Activated naive CD8-positive, alpha-beta T cell (primary cell): ENCODE data around the gene LSM14A.
A peak's percentile ranks its signal among the peaks of the same experiment; 100 is the strongest.
"Not testable (repeated sequence)": the region's sequence is repeated elsewhere in the genome, so short reads cannot be mapped to it uniquely, and the experiment has no call there.

Source experiments
- H3K27ac Mint-ChIP-seq: one replicate; pipeline ENCODE4 v1.8.0; 2021; ENCODE audit warnings: mixed read lengths
- H3K27me3 Mint-ChIP-seq: one replicate; pipeline ENCODE4 v1.8.0; 2021; ENCODE audit warnings: mixed read lengths
- H3K36me3 Mint-ChIP-seq: one replicate; pipeline ENCODE4 v1.8.0; 2021; ENCODE audit warnings: mixed read lengths
- H3K4me1 Mint-ChIP-seq: one replicate; pipeline ENCODE4 v1.8.0; 2021; ENCODE audit warnings: low read depth, mixed read lengths
- H3K4me3 Mint-ChIP-seq: one replicate; pipeline ENCODE4 v1.8.0; 2021; ENCODE audit warnings: mild to moderate bottlenecking, mixed read lengths
- H3K9me3 Mint-ChIP-seq: one replicate; pipeline ENCODE4 v1.8.0; 2021; ENCODE audit warnings: low read depth, mixed read lengths

LSM14A gene

DNA sequence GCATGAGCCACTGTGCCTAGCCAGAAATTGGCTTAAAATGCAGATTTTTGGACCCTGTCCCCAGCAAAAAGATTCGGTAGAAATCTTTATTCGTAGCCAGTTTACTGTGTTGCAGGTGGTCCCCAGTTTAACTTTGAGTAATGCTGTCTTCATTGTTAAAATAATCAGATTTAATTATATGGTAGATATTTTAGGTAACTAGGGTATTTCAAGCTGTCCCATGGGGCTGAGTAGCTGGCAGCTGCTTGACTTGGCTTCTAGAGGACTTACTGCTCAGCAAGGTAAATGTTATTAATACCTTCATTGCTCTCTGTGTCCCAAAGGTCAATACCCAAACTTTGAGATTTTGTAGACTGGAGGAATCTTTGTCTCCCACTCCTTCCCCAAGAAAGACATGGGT, 21.1 kb downstream of the LSM14A start:
- no peak overlapping the region for H3K4me3 Mint-ChIP-seq
- H3K27ac Mint-ChIP-seq = no peak overlapping the region
- H3K9me3 Mint-ChIP-seq = no peaks in the 10 kb centered on the region
- H3K27me3 Mint-ChIP-seq = no peaks in the 10 kb centered on the region
- peaks cover 6% of the 10 kb centered on the region for H3K36me3 Mint-ChIP-seq
- peaks cover 45% of the 10 kb centered on the region for H3K4me1 Mint-ChIP-seq

DNA sequence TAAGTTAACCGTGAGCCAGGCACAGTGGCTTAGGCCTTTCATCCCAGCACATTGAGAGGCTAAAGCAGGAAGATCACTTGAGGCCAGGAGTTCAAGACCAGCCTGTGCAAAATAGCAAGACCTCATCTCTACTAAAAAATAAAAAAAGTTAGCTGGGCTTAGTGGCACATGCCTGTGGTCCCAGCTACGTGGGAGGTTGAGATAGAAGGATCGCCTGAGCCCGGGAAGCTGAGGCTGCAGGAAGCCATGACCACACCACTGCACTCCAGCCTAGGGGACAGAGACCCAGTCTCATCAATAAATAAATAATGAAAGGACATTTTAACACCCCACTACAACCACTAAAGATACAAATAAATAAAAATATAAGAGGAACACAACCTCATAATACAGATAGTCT, 21.6 kb downstream of the LSM14A start:
- Mint-ChIP-seq H3K4me3 (no peak overlapping the region), H3K9me3 (no peaks in the 10 kb centered on the region), H3K27me3 (no peaks in the 10 kb centered on the region), H3K4me1 (peaks cover 41% of the 10 kb centered on the region), H3K27ac (peak overlapping the region; percentile 9), H3K36me3 (peaks cover 6% of the 10 kb centered on the region)

DNA sequence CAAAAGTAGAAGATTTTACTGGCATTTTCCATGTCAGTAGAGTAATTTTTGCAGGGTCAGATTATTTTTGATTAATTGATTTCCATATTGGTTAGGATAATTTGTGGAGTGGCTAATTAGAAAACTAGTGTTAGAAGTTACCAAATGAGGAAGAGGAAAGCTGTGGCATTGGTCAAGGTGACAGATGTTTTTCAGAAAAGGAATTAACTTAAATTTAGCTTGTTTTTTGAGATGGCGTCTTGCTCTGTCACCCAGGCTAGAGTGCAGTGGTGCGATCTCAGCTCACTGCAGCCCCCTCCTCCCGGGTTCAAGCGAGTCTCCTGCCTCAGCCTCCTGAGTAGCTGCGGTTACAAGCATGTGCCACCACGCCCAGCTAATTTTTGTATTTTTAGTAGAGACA, 28.8 kb downstream of the LSM14A start:
- no peaks in the 10 kb centered on the region for H3K9me3 Mint-ChIP-seq
- H3K4me1 Mint-ChIP-seq = peaks cover 3% of the 10 kb centered on the region
- no peaks in the 10 kb centered on the region for H3K27me3 Mint-ChIP-seq
- H3K27ac Mint-ChIP-seq = no peak overlapping the region
- H3K4me3 Mint-ChIP-seq = no peak overlapping the region
- peaks cover 5% of the 10 kb centered on the region for H3K36me3 Mint-ChIP-seq

DNA sequence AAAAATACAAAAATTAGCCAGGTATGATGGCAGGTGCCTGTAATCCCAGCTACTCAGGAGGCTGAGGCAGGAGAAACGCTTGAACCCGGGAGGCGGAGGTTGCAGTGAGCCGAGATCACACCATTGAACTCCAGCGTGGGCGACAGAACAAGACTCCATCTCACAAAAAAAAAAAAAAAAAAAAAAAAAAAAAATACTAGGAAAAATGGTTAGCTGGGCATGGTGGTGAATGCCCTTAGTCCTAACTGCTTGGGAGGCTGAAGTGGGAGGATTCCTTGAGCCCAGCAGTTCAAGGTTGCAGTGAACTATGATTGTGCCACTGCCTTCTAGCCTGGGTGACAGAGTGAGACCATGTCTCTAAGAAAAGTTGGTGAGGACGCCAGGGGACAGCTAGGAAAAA, 33.0 kb downstream of the LSM14A start:
- H3K4me3 Mint-ChIP-seq, H3K27ac Mint-ChIP-seq, H3K36me3 Mint-ChIP-seq, H3K4me1 Mint-ChIP-seq, H3K27me3 Mint-ChIP-seq, H3K9me3 Mint-ChIP-seq: not testable (repeated sequence)

DNA sequence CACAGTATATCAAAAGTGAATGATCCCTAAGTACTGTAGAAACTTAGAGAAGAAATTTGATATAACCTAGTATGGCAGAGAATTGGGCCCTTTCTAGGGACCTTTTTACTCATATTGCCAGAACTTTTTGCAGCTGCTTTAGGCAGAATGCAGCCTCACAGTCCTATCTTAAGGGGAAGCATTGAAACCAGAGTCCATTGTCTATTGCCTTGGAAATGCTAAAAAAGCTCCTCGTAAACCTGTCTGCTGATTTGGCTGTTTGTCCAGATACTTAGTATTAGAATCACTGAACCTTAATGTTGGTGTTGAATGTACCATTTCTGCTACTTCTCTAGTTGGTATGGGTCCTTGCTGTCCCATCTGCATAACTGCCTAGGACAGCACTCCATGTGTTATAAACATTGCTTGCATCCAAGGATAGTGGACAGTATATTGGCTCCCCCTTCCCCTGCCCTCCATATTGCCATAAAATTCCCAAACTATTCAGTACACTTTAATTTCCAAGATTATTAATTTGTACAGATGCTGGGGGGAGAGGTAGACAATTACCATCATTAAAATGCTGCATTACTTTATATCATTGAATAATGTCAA, 36.1 kb downstream of the LSM14A start:
- Mint-ChIP-seq H3K27me3 (no peaks in the 10 kb centered on the region), H3K27ac (no peak overlapping the region), H3K4me1 (peaks cover 5% of the 10 kb centered on the region), H3K9me3 (no peaks in the 10 kb centered on the region), H3K4me3 (no peak overlapping the region), H3K36me3 (no peaks in the 10 kb centered on the region)

- no peak overlapping the region for H3K27ac Mint-ChIP-seq
- no peak overlapping the region for H3K4me3 Mint-ChIP-seq
- no peaks in the 10 kb centered on the region for H3K9me3 Mint-ChIP-seq
- H3K4me1 Mint-ChIP-seq = peaks cover 6% of the 10 kb centered on the region
- H3K27me3 Mint-ChIP-seq = no peaks in the 10 kb centered on the region
- no peaks in the 10 kb centered on the region for H3K36me3 Mint-ChIP-seq
These were observed 37.4 kb downstream of the LSM14A start for GRCh38 chr19:34209726-34210125.

DNA sequence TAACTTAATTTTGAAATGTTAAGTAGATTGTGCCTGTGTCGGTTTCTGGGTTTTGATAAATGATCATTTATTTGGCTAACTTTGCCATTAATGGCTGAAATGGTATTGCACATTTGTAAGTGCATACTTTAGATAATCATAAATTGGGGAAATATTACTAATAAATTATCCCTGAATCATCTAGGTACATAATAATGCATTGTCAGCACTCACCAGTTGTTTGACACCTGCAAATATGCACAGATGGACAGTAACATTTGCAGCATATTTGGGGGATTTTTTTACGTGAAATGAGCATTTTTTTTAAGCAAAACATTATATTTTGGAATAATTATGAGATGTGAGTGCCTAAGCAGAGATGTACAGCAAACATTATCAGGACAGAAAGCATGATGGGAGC, 41.0 kb downstream of the LSM14A start:
- Mint-ChIP-seq H3K4me1 (peaks cover 24% of the 10 kb centered on the region), H3K9me3 (no peaks in the 10 kb centered on the region), H3K4me3 (no peak overlapping the region), H3K36me3 (no peaks in the 10 kb centered on the region), H3K27me3 (no peaks in the 10 kb centered on the region), H3K27ac (no peak overlapping the region)

- Mint-ChIP-seq H3K27ac (no peak overlapping the region), H3K9me3 (no peaks in the 10 kb centered on the region), H3K27me3 (no peaks in the 10 kb centered on the region), H3K4me3 (no peak overlapping the region), H3K4me1 (peaks cover 31% of the 10 kb centered on the region), H3K36me3 (peaks cover 2% of the 10 kb centered on the region)
These were observed 41.7 kb downstream of the LSM14A start for GRCh38 chr19:34214040-34214439.

DNA sequence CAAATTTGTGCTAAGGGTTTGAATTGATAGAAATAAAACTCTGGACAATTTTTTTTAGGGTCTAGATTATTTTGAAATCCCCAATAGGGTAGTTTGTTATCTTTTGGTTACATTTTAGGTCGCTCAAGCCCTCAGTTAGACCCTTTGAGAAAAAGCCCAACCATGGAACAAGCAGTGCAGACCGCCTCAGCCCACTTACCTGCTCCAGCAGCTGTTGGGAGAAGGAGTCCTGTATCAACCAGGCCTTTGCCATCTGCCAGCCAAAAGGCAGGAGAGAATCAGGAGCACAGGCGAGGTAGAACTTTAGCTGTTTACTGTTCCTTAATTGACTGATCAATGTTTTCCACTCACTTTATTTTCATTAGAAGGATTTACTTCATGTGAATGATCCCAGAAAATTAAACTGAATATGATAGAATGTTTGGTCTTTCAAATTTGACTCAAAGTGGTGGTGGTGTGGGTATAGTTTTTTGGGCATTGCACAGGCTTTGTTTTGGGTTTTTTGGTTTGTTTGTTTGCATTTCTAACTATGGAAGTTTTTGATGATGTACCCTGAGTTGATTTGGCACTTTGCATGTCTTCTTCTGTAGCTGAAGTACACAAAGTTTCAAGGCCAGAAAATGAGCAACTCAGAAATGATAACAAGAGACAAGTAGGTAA, 42.8 kb downstream of the LSM14A start:
- Mint-ChIP-seq H3K27me3 (no peaks in the 10 kb centered on the region), H3K36me3 (peaks cover 2% of the 10 kb centered on the region), H3K4me3 (no peak overlapping the region), H3K9me3 (no peaks in the 10 kb centered on the region), H3K4me1 (peaks cover 36% of the 10 kb centered on the region), H3K27ac (peak overlapping the region; percentile 11)

DNA sequence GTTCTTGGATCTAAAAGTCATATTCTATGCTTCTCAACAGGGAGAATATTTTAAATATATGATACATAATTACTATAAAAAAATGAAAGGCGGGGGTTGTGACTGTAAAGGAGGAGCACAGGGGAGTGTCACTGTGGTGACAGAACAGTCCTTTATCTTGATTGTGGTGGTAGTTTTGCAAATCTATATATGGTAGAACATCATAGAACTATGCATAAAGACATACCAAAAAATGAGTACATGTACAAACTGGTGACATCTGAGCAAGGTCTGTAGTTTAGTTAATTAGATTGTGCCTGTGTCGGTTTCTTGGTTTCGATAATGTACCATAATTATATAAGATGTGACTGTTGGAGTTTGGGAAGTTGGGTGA, 43.3 kb downstream of the LSM14A start:
- Mint-ChIP-seq H3K36me3 (peaks cover 4% of the 10 kb centered on the region), H3K27ac (no peak overlapping the region), H3K4me1 (peaks cover 41% of the 10 kb centered on the region), H3K27me3 (no peaks in the 10 kb centered on the region), H3K4me3 (no peak overlapping the region), H3K9me3 (no peaks in the 10 kb centered on the region)

DNA sequence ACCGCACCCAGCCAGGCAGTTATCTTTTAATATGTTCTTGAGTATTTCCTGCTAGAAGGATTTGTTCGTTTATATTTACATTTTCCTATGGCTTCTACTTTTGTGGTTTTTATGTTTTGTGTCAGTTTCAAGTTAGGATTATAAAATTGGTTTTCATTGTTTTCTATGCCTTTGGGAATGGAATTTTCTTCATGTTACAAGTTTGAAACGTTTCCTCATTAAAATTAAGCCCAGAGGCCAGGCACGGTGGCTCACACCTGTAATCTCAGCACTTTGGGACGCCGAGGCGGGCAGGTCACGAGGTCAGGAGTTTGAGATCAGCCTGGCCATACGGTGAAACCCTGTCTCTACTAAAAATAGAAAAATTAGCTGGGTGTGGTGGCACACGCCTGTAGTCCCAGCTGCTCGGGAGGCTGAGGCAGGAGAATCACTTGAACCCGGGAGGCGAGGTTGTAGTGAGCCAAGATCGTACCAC, 44.5 kb downstream of the LSM14A start:
- not testable (repeated sequence) for H3K9me3 Mint-ChIP-seq, H3K27ac Mint-ChIP-seq, H3K4me3 Mint-ChIP-seq, H3K36me3 Mint-ChIP-seq, H3K27me3 Mint-ChIP-seq
- peaks cover 42% of the 10 kb centered on the region for H3K4me1 Mint-ChIP-seq

DNA sequence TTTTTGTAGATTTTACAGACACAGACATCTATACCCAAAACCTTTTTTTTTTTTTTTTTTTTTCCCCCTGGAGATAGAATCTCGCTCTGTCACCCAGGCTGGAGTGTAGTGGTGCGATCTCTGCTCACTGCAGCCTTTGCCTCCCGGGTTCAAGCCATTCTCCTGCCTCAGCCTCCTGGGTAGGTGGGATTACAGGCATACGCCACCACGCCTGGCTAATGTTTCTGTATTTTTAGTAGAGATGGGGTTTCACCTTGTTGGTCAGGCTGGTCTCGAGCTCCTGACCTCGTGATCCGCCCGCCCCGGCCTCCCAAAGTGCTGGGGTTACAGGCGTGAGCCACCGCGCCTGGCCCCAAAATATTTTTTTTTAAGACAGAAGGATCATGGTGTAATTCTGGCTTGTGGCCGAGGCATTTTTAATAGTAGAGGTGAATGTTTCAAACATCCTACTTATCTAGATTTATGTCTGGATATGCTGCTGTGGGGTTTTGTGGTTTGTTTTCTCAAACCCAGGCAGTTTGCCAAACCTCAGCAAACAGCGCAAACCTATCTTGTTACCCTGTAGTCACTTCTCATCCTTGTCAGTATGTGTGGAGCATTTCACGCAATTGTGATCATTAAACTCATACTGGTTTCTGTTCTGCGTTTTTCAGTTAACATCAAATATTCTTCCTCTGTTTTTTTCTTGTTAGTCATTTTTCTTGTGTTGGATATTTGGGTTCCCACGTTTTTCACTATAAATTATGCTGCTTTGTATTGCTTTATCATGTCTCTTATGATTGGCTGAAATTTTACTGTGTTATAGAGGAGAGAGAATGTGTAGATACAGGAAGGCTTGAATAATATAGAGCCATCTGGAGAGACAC, 45.9 kb downstream of the LSM14A start:
- Mint-ChIP-seq H3K27me3 (no peaks in the 10 kb centered on the region), H3K36me3 (peaks cover 4% of the 10 kb centered on the region), H3K9me3 (no peaks in the 10 kb centered on the region), H3K27ac (peak overlapping the region; percentile 70), H3K4me3 (peak overlapping the region; percentile 69), H3K4me1 (peaks cover 40% of the 10 kb centered on the region)

DNA sequence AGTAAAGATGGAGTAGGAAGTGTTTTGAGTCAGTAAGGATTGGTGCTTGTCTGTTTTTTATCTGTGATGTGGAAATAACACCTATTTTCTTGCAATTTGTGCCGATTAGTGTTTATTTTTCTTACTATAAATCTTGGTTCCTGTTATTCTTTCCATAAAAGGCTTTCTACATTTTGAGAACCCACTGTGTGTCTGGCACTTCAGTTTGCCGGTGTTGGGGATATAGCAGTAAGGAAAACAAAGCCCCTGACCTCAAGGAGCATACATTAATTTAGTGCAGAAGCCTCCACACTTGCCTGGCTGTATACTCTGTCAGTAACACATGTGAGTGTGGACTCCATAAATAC, 46.5 kb downstream of the LSM14A start:
- H3K27ac Mint-ChIP-seq = peak overlapping the region; percentile 70
- H3K27me3 Mint-ChIP-seq = no peaks in the 10 kb centered on the region
- peak overlapping the region; percentile 69 for H3K4me3 Mint-ChIP-seq
- no peaks in the 10 kb centered on the region for H3K9me3 Mint-ChIP-seq
- H3K36me3 Mint-ChIP-seq = peaks cover 7% of the 10 kb centered on the region
- peaks cover 44% of the 10 kb centered on the region for H3K4me1 Mint-ChIP-seq

DNA sequence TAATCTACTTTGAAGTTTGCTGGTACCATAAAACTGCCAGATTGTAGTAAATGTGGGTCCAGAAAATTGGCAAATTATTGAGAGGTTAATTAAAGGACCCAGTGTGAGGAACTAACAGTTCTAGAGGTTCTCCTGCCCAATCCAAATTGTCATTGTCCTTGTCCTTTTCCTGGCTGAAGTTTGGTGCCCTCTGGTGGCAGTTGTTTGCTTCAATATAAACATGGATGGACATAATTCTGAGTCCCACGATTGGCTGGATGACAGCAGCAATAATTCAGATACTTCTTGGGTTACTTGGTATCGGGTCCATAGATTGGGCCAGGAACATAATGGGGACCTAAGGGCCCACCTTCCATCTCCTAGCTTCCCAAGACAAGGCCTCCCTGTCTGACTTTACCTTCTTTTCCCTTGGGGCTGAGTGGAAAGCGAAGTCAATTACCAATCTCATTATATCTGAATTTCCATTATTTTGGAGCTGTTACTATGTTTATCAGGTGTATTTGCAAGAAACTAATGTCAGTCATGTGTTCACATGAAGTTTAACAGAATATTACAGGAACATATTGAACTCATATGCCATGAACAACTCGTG, 48.3 kb downstream of the LSM14A start:
- no peak overlapping the region for H3K4me3 Mint-ChIP-seq
- peaks cover 53% of the 10 kb centered on the region for H3K4me1 Mint-ChIP-seq
- peak overlapping the region; percentile 52 for H3K27ac Mint-ChIP-seq
- no peaks in the 10 kb centered on the region for H3K27me3 Mint-ChIP-seq
- H3K9me3 Mint-ChIP-seq = no peaks in the 10 kb centered on the region
- peaks cover 16% of the 10 kb centered on the region for H3K36me3 Mint-ChIP-seq

GRCh38 chr19:34222386-34222785, 50.1 kb downstream of the LSM14A start:
- H3K9me3 Mint-ChIP-seq = no peaks in the 10 kb centered on the region
- no peak overlapping the region for H3K27ac Mint-ChIP-seq
- peaks cover 21% of the 10 kb centered on the region for H3K36me3 Mint-ChIP-seq
- H3K4me1 Mint-ChIP-seq = peaks cover 59% of the 10 kb centered on the region
- H3K4me3 Mint-ChIP-seq = no peak overlapping the region
- no peaks in the 10 kb centered on the region for H3K27me3 Mint-ChIP-seq
